ENCODE measurements around the gene ZDHHC12.
A peak's percentile ranks its signal among the peaks of the same experiment; 100 is the strongest.

ZDHHC12 gene

GRCh38 chr9:128689820-128690683 lies 33.9 kb downstream of the ZDHHC12 start:
- peaks cover 92% of the 10 kb centered on the region for H3K79me2 ChIP-seq (ENCODE audit: low read length)

GRCh38 chr9:128689293-128689774 lies 34.6 kb downstream of the ZDHHC12 start:
- no peak for TF ChIP-seq EZH2phosphoT487 (IDR thresholded peaks at IDR 0.05; ENCODE audit: low read depth)
- TF ChIP-seq CTCF (IDR thresholded peaks at IDR 0.05; ENCODE audit: low read depth, low read length), result no peak
- peak overlapping the region; percentile 75 for H3K27ac ChIP-seq (ENCODE audit: low read length)
- H3K4me1 ChIP-seq (ENCODE audit: low read length), result peaks cover 60% of the 10 kb centered on the region
- H3K36me3 ChIP-seq (replicated peaks; ENCODE audit: low read depth, low read length), result peaks cover 39% of the 10 kb centered on the region
- H2AFZ ChIP-seq (ENCODE audit: low read depth, low read length), result no peak overlapping the region
- peaks cover 18% of the 10 kb centered on the region for H4K20me1 ChIP-seq (ENCODE audit: insufficient read depth, low read length)
- peaks cover 96% of the 10 kb centered on the region for H3K79me2 ChIP-seq (ENCODE audit: low read length)
- no peaks in the 10 kb centered on the region for H3K27me3 ChIP-seq (ENCODE audit: low read depth, low read length)
- peak overlapping the region; percentile 82 for H3K9ac ChIP-seq (ENCODE audit: low read length)
- peak overlapping the region; percentile 78 for H3K4me3 ChIP-seq (ENCODE audit: low read length)
- no peak overlapping the region for H3K4me2 ChIP-seq (ENCODE audit: low read length)
- no peaks in the 10 kb centered on the region for H3K9me3 ChIP-seq (ENCODE audit: insufficient read depth, low read length)

More at GRCh38 chr9:128689820-128690683, 33.9 kb downstream of the ZDHHC12 start:
- H3K4me1 ChIP-seq (ENCODE audit: low read length), result peaks cover 59% of the 10 kb centered on the region
- H3K27me3 ChIP-seq (ENCODE audit: low read depth, low read length), result no peaks in the 10 kb centered on the region
- H3K9ac ChIP-seq (ENCODE audit: low read length), result peak overlapping the region; percentile 97
- H2AFZ ChIP-seq (ENCODE audit: low read depth, low read length), result no peak overlapping the region
- peaks cover 18% of the 10 kb centered on the region for H4K20me1 ChIP-seq (ENCODE audit: insufficient read depth, low read length)
- no peaks in the 10 kb centered on the region for H3K9me3 ChIP-seq (ENCODE audit: insufficient read depth, low read length)
- H3K27ac ChIP-seq (ENCODE audit: low read length), result peak overlapping the region; percentile 92
- peaks cover 39% of the 10 kb centered on the region for H3K36me3 ChIP-seq (replicated peaks; ENCODE audit: low read depth, low read length)
- peak overlapping the region; percentile 74 for H3K4me2 ChIP-seq (ENCODE audit: low read length)
- TF ChIP-seq EZH2phosphoT487 (IDR thresholded peaks at IDR 0.05; ENCODE audit: low read depth) (no peak), CTCF (IDR thresholded peaks at IDR 0.05; ENCODE audit: low read depth, low read length) (no peak)
- H3K4me3 ChIP-seq (ENCODE audit: low read length), result peak overlapping the region; percentile 92

- no peak for TF ChIP-seq EZH2phosphoT487 (IDR thresholded peaks at IDR 0.05; ENCODE audit: low read depth)
- TF ChIP-seq CTCF (IDR thresholded peaks at IDR 0.05; ENCODE audit: low read depth, low read length), result no peak
- no peaks in the 10 kb centered on the region for H3K27me3 ChIP-seq (ENCODE audit: low read depth, low read length)
- peaks cover 54% of the 10 kb centered on the region for H3K4me1 ChIP-seq (ENCODE audit: low read length)
- peak within 1 kb of the TSS; percentile 100 for H3K9ac ChIP-seq (ENCODE audit: low read length)
- no peak within 1 kb of the TSS for H2AFZ ChIP-seq (ENCODE audit: low read depth, low read length)
- H3K4me3 ChIP-seq (ENCODE audit: low read length), result peak within 1 kb of the TSS; percentile 92
- H3K79me2 ChIP-seq (ENCODE audit: low read length), result peaks cover 98% of the 10 kb centered on the region
- H3K36me3 ChIP-seq (replicated peaks; ENCODE audit: low read depth, low read length), result peaks cover 37% of the 10 kb centered on the region
- H3K4me2 ChIP-seq (ENCODE audit: low read length), result peak within 1 kb of the TSS; percentile 91
- H3K9me3 ChIP-seq (ENCODE audit: insufficient read depth, low read length), result no peaks in the 10 kb centered on the region
- peak within 1 kb of the TSS; percentile 92 for H3K27ac ChIP-seq (ENCODE audit: low read length)
- H4K20me1 ChIP-seq (ENCODE audit: insufficient read depth, low read length), result peaks cover 18% of the 10 kb centered on the region
Observed at GRCh38 chr9:128688501-128689292, 35.2 kb downstream of the ZDHHC12 start, which contains the start of gene SET. TSS of gene SET (plus strand) at chr9:128689222. CDS start at chr9:128689583, 361 bp downstream.
